Measurements from ENCODE around the gene PNMT.

DNA sequence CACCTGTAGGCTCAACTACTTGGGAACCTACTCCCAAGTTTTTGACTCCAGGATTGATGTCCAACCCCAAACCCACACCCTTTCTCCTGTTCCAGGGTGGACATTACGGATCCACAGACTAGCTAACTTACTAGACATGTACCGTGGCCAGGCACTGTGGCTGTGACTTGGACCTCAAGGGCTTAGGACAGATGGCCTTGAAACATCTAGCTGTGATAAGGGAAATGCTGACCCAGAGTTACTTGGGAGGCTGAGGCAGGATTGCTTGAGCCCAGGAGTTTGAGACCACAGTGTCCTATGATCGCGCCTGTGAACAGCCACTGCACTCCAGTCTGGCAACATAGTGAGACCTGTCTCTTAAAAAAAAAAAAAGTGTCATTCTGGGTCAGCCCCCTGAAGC, 27.2 kb upstream of the PNMT start:
- TF ChIP-seq SMC3 (IDR thresholded peaks at IDR 0.05; ENCODE audit: low read depth, low read length) (no peak), CTCF (IDR thresholded peaks at IDR 0.05) (no peak)
- TF ChIP-seq, protein P1, sequence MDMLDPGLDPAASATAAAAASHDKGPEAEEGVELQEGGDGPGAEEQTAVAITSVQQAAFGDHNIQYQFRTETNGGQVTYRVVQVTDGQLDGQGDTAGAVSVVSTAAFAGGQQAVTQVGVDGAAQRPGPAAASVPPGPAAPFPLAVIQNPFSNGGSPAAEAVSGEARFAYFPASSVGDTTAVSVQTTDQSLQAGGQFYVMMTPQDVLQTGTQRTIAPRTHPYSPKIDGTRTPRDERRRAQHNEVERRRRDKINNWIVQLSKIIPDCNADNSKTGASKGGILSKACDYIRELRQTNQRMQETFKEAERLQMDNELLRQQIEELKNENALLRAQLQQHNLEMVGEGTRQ (IDR thresholded peaks at IDR 0.05; ENCODE audit: borderline replicate concordance, low read depth, low read length) = no peak
